Peyer's patch (tissue), 4 donors: ENCODE results near the gene PDPK1. TPM values are rescaled to one million over a fixed set of nuclear protein-coding genes. Genes with fewer than 3 reads are reported as not detected.
A peak's percentile ranks its signal among the peaks of the same experiment; 100 is the strongest.
"Not testable (repeated sequence)": the region's sequence is repeated elsewhere in the genome, so short reads cannot be mapped to it uniquely, and the experiment has no call there.

Experiments
- DNase-seq, 3 donors: peaks; one replicate each; pipeline ENCODE4 v3.0.0-alpha.2; 2017 to 2019
- H3K27ac ChIP-seq, 4 donors: fragments of 200-600 bp; sonication (generic); one replicate each; pipeline ENCODE4 v1.5.1; 2016 to 2019
- H3K27me3 ChIP-seq, 2 donors: fragments of 200-600 bp; sonication (generic); one replicate each; pipeline ENCODE4 v1.5.1; 2019
- H3K36me3 ChIP-seq, 3 donors: fragments of 200-600 bp; sonication (generic); one replicate each; pipeline ENCODE4 v1.5.1; 2016 to 2019
- H3K4me1 ChIP-seq, 4 donors: fragments of 200-600 bp; sonication (generic); one replicate each; pipeline ENCODE4 v1.5.1; 2016 to 2019
- H3K4me3 ChIP-seq, 4 donors: fragments of 200-600 bp; sonication (generic); 1 replicate in 3 of 4; 2 replicates in 1 of 4; pipeline ENCODE4 v1.5.1; 2016 to 2019; ENCODE audit warnings: mild to moderate bottlenecking in 1 of 4
- H3K9me3 ChIP-seq, 4 donors: fragments of 200-600 bp; sonication (generic); one replicate each; pipeline ENCODE4 v1.5.1; 2016 to 2019; ENCODE audit warnings: mild to moderate bottlenecking in 1 of 4
- CTCF ChIP-seq, 6 experiments: fragments of 450-650 bp in 4 of 6; fragments of 200-600 bp in 2 of 6; sonication (generic) in 1 of 6; IDR thresholded peaks; one replicate each; pipeline ENCODE4 v1.5.1; 2017 to 2019; ENCODE audit warnings: antibody characterized with exemption in 6 of 6, mild to moderate bottlenecking in 3 of 6, moderate library complexity in 1 of 6
- total RNA-seq, 4 donors: library from RNA; depleted of rRNA; stranded (reverse); fragments of >200 nt; gene quantifications; one replicate each; pipeline ENCODE4 v1.1.0, GENCODE V29; 2016

PDPK1 gene
- total RNA-seq, 4 donors from 2014 or later, result 38.8 to 128 (median 85.1) TPM

- Histone ChIP-seq H3K27ac (peak overlapping the region in 1 of 4 donors; percentile 66), H3K4me1 (peaks cover 0 to 41% (median 20%) of the 10 kb centered on the region in 4 donors), H3K4me3 (peak overlapping the region in 2 of 4 donors; percentile 6 to 62)
- DNase-seq, result peak; percentile 43 to 64 (median 58)
- not testable (repeated sequence) for H3K27me3 ChIP-seq, H3K9me3 ChIP-seq, H3K36me3 ChIP-seq
- peak in 3 of 6 experiments; percentile 20 to 36 (median 28) for TF ChIP-seq CTCF (IDR thresholded peaks at IDR 0.05)
These were observed 2.1 kb downstream of the PDPK1 start for GRCh38 chr16:2539845-2540458.

- H3K27ac ChIP-seq, result peak overlapping the region in 1 of 4 donors; percentile 66
- not testable (repeated sequence) for H3K27me3 ChIP-seq, DNase-seq, H3K36me3 ChIP-seq, H3K4me3 ChIP-seq, H3K9me3 ChIP-seq
- H3K4me1 ChIP-seq, result peaks cover 0 to 44% (median 20%) of the 10 kb centered on the region in 4 donors
These were observed 3.1 kb downstream of the PDPK1 start for GRCh38 chr16:2540912-2541311.

- Histone ChIP-seq H3K27ac (peak overlapping the region in 2 of 4 donors; percentile 8 to 66), H3K4me1 (peaks cover 0 to 44% (median 20%) of the 10 kb centered on the region in 4 donors)
- TF ChIP-seq CTCF (IDR thresholded peaks at IDR 0.05), result peak in 1 of 6 experiments; percentile 3
- H3K9me3 ChIP-seq, H3K36me3 ChIP-seq, H3K27me3 ChIP-seq, H3K4me3 ChIP-seq: not testable (repeated sequence)
- peak; percentile 28 to 78 (median 68) for DNase-seq
These were observed 3.6 kb downstream of the PDPK1 start for GRCh38 chr16:2541409-2541808.

GRCh38 chr16:2543771-2544170 is 6.0 kb downstream of the PDPK1 start:
- H3K36me3 ChIP-seq, H3K9me3 ChIP-seq, H3K4me3 ChIP-seq, H3K27ac ChIP-seq, H3K27me3 ChIP-seq, DNase-seq: not testable (repeated sequence)
- H3K4me1 ChIP-seq, result peaks cover 0 to 43% (median 19%) of the 10 kb centered on the region in 4 donors

GRCh38 chr16:2550283-2550878 is 12.6 kb downstream of the PDPK1 start:
- not testable (repeated sequence) for H3K27ac ChIP-seq

GRCh38 chr16:2551420-2551889 is 13.6 kb downstream of the PDPK1 start:
- H3K27ac ChIP-seq, result peak overlapping the region in 2 of 4 donors; percentile 58 to 59
- H3K4me3 ChIP-seq, result peak overlapping the region in 2 of 4 donors; percentile 17 to 30
- not testable (repeated sequence) for H3K4me1 ChIP-seq, H3K9me3 ChIP-seq, H3K27me3 ChIP-seq, H3K36me3 ChIP-seq
- peak in 1 of 6 experiments; percentile 23 for TF ChIP-seq CTCF (IDR thresholded peaks at IDR 0.05)
- peak in 2 of 3 donors; percentile 32 to 49 for DNase-seq

More at GRCh38 chr16:2550283-2550878, 12.6 kb downstream of the PDPK1 start:
- not testable (repeated sequence) for H3K4me3 ChIP-seq, H3K9me3 ChIP-seq, DNase-seq, H3K36me3 ChIP-seq, H3K27me3 ChIP-seq
- H3K4me1 ChIP-seq, result peaks cover 0 to 17% (median 0%) of the 10 kb centered on the region in 4 donors

- H3K27me3 ChIP-seq, H3K27ac ChIP-seq, H3K4me1 ChIP-seq, H3K4me3 ChIP-seq, H3K36me3 ChIP-seq, DNase-seq, H3K9me3 ChIP-seq: not testable (repeated sequence)
These were observed 17.0 kb downstream of the PDPK1 start for GRCh38 chr16:2554709-2555425.

GRCh38 chr16:2557150-2557549 is 19.3 kb downstream of the PDPK1 start:
- H3K4me3 ChIP-seq, DNase-seq, H3K27ac ChIP-seq, H3K36me3 ChIP-seq, H3K27me3 ChIP-seq, H3K9me3 ChIP-seq, H3K4me1 ChIP-seq: not testable (repeated sequence)

GRCh38 chr16:2560131-2560797 is 22.4 kb downstream of the PDPK1 start:
- H3K4me1 ChIP-seq, H3K27ac ChIP-seq: not testable (repeated sequence)

More at GRCh38 chr16:2560131-2560797, 22.4 kb downstream of the PDPK1 start:
- not testable (repeated sequence) for H3K4me3 ChIP-seq, H3K27me3 ChIP-seq, H3K9me3 ChIP-seq, H3K36me3 ChIP-seq
- DNase-seq, result peak in 2 of 3 donors; percentile 47 to 48
